ENCODE data around the gene WASL.

DNA sequence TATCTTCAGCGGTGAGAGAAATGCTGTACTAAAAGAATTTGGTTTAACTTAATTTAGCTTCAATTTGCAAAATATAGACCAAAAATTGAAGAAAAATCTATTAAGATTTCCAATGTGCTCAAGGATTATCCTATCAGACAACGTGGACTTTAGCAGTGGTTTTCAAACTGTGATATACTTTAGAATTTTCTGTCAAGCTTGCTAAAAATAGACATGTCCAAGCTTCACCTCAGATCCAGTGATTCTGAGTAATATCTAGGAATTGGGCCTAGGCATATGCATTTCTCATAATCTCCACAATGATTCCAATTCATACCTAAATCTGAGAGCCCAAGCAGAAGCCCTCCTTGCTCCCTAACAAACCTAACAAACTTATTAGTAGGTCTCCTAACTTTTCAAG lies 3.4 kb downstream of the WASL start:
- TF ChIP-seq POLR2AphosphoS5 (IDR thresholded peaks at IDR 0.05; ENCODE audit: low read depth, low read length) (no peak), POLR2A (IDR thresholded peaks at IDR 0.05; ENCODE audit: low read depth, low read length) (no peak), TAF1 (IDR thresholded peaks at IDR 0.05; ENCODE audit: borderline replicate concordance, low read depth, low read length) (no peak)

All from GM12892 (cell line).